Cerebellar nuclear complex (tissue), 1 donor: ENCODE measurements around the gene NUP62CL.
A peak's percentile ranks its signal among the peaks of the same experiment; 100 is the strongest.

Experiments
- DNase-seq, 2 experiments: peaks; one replicate each; lab custom pipeline; 2025; lab: John Stamatoyannopoulos, UW

Gene NUP62CL

GRCh38 chrX:107153005-107153404 is 53.2 kb downstream of the NUP62CL start:
- DNase-seq = no peak

- no peak for DNase-seq
These were observed 59.6 kb downstream of the NUP62CL start for GRCh38 chrX:107146670-107147069.

GRCh38 chrX:107135965-107136307 is 70.3 kb downstream of the NUP62CL start:
- no peak for DNase-seq

- DNase-seq = no peak
These were observed 70.9 kb downstream of the NUP62CL start for GRCh38 chrX:107135049-107135964.

GRCh38 chrX:107123750-107124149 is 82.5 kb downstream of the NUP62CL start:
- no peak for DNase-seq

GRCh38 chrX:107119283-107119682 is 87.0 kb downstream of the NUP62CL start:
- DNase-seq = no peak

GRCh38 chrX:107118322-107119147 is 87.7 kb downstream of the NUP62CL start, which contains the start of gene RBM41:
Gene RBM41 (minus strand): TSS chrX:107118822. CDS start chrX:107118773, 49 bp downstream.
- DNase-seq = peak in 1 of 2 experiments; percentile 56

GRCh38 chrX:107117993-107118321 is 88.3 kb downstream of the NUP62CL start:
- DNase-seq = no peak

- no peak for DNase-seq
These were observed 98.8 kb downstream of the NUP62CL start for GRCh38 chrX:107107459-107107858.

- no peak for DNase-seq
These were observed 103.3 kb downstream of the NUP62CL start for GRCh38 chrX:107102980-107103379.

GRCh38 chrX:107076158-107076557 is 130.1 kb downstream of the NUP62CL start:
- DNase-seq = no peak
